Calu3 (cell line): ENCODE data around the gene C12orf43. TPM values are rescaled to one million over a fixed set of nuclear protein-coding genes. Genes with fewer than 3 reads are reported as not detected.

Source experiments
- BruUV-seq: library from RNA; stranded (reverse); fragments of 400-500 nt; replicated peaks from 2 replicates; lab custom pipeline; 2021; lab: Mats Ljungman, UMichigan
- CTCF ChIA-PET: fragments of 300-600 bp; sonication (Branson Sonifier 250); formaldehyde crosslinking; loops from one replicate; lab custom pipeline; 2022; ENCODE audit warnings: antibody characterized with exemption; lab: Charles Lee
- DNase-seq: peaks from one replicate; pipeline ENCODE4 v3.0.0; 2022
- H3K27ac Mint-ChIP-seq: one replicate; pipeline ENCODE4 v1.8.0; 2022; ENCODE audit warnings: mixed read lengths; ENCODE audit not compliant: unreplicated experiment
- H3K27me3 Mint-ChIP-seq: one replicate; pipeline ENCODE4 v1.8.0; 2022; ENCODE audit warnings: mixed read lengths; ENCODE audit not compliant: unreplicated experiment
- H3K36me3 Mint-ChIP-seq: one replicate; pipeline ENCODE4 v1.8.0; 2022; ENCODE audit warnings: mild to moderate bottlenecking, moderate library complexity, mixed read lengths; ENCODE audit not compliant: insufficient read depth, unreplicated experiment
- H3K4me1 Mint-ChIP-seq: one replicate; pipeline ENCODE4 v1.8.0; 2022; ENCODE audit warnings: mild to moderate bottlenecking, low read depth, mixed read lengths; ENCODE audit not compliant: unreplicated experiment
- H3K4me3 Mint-ChIP-seq: one replicate; pipeline ENCODE4 v1.8.0; 2022; ENCODE audit warnings: mild to moderate bottlenecking, low read depth, moderate library complexity, mixed read lengths; ENCODE audit not compliant: unreplicated experiment
- H3K9me3 Mint-ChIP-seq: one replicate; pipeline ENCODE4 v1.8.0; 2022; ENCODE audit warnings: low read depth, mixed read lengths; ENCODE audit not compliant: unreplicated experiment
- intact Hi-C: fragments of 100-400 bp; cut with micrococcal nuclease; formaldehyde crosslinking; loops from one replicate; pipeline ENCODE4 v1.10.0; 2022; ENCODE audit not compliant: unreplicated experiment
- total RNA-seq: library from RNA; stranded (reverse); gene quantifications from 2 replicates; pipeline ENCODE4 v1.2.3, GENCODE V29; 2022
- TF ChIP-seq, protein P1 (sequence below): fragments of 200-600 bp; IDR thresholded peaks from one replicate; pipeline ENCODE4 v1.8.0; 2022; ENCODE audit warnings: antibody characterized with exemption; ENCODE audit not compliant: unreplicated experiment

The C12orf43 gene
- total RNA-seq, 1 experiment from 2014 or later, result 26.2 TPM

DNA sequence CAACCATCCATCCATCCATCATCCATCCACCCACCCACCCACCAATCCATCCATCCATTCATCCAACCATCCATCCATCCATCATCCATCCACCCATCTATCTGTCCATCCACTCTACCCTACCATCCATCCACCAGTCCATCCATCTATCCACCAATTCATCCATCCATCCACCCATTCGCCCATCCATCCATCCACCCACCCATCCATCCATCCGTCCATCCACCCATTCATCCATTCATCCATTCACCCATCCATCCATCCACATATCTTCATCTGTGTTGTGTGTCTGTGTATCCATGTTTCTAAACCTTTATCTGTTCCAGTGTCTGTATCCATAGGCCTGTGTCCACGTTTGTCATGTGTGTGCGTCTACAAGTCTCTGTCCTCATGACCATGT, 28.1 kb downstream of the C12orf43 start:
- Mint-ChIP-seq H3K4me1 (peaks cover 24% of the 10 kb centered on the region), H3K27me3 (no peaks in the 10 kb centered on the region), H3K36me3 (peaks cover 26% of the 10 kb centered on the region), H3K4me3 (no peak overlapping the region), H3K27ac (no peak overlapping the region), H3K9me3 (peaks cover 3% of the 10 kb centered on the region)
- no TSS peak for BruUV-seq
- CTCF ChIA-PET, result no interaction called here
- TF ChIP-seq, protein P1, sequence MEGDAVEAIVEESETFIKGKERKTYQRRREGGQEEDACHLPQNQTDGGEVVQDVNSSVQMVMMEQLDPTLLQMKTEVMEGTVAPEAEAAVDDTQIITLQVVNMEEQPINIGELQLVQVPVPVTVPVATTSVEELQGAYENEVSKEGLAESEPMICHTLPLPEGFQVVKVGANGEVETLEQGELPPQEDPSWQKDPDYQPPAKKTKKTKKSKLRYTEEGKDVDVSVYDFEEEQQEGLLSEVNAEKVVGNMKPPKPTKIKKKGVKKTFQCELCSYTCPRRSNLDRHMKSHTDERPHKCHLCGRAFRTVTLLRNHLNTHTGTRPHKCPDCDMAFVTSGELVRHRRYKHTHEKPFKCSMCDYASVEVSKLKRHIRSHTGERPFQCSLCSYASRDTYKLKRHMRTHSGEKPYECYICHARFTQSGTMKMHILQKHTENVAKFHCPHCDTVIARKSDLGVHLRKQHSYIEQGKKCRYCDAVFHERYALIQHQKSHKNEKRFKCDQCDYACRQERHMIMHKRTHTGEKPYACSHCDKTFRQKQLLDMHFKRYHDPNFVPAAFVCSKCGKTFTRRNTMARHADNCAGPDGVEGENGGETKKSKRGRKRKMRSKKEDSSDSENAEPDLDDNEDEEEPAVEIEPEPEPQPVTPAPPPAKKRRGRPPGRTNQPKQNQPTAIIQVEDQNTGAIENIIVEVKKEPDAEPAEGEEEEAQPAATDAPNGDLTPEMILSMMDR, result no peak
- intact Hi-C loops, result no loop called here
- DNase-seq, result no peak

DNA sequence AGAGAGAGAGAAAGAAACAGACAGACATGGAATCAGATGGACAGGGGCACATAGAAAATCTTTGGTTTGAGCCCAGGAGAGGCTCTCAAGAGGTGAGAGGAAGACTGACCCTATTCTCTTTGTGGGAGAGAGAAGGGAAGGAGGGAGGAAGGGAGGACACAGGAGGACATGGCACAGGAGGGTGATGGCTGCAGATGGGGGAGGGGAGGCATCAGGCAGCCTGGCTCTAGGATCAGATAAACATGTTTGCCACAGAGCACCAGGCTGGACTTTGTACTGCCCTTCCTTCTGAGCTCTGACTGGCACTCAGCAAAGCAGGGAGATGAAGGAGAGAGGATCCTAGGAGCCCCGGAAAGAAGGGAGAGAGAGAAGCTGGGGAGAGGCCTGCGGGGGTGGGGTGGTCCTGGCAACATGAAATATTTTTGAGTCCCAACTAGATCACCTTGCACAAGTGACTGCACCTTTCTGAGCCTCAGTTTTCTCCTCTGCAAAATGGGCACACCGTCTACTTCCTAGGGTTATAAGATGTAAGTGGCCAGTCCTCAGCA, 31.9 kb downstream of the C12orf43 start:
- Mint-ChIP-seq H3K4me3 (peak overlapping the region; percentile 24), H3K27ac (peak overlapping the region; percentile 51), H3K9me3 (peaks cover 3% of the 10 kb centered on the region), H3K27me3 (no peaks in the 10 kb centered on the region), H3K36me3 (peaks cover 49% of the 10 kb centered on the region), H3K4me1 (peaks cover 49% of the 10 kb centered on the region)
- no TSS peak for BruUV-seq
- TF ChIP-seq, protein P1, result no peak
- CTCF ChIA-PET, result interaction anchor here (0.7 to 1.4 kb wide), 6 partner anchors 9 to 324 kb away, joined by 3 to 9 read pairs (median 4); no protein-coding TSS in a partner anchor
- intact Hi-C loops, result no loop called here
- peak; percentile 76 for DNase-seq

DNA sequence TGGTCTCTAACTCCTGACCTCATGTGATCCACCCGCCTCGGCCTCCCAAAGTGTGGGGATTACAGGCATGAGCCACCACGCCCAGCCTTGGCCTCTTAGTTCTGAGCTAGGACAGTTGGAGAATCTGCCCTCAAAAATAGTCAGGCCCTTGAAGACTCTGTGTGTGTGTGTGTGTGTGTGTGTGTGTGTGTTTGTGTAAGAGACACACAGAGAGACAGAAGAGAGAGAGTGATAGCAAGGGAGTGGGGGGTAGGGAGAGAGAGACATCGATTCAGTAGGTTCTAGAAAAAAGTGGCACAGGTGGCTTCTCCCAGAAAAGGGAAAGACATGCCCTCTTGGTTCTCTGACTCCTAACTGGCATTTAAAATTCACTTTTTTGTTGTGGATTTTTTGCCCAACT, 32.5 kb downstream of the C12orf43 start:
- peak overlapping the region; percentile 51 for H3K27ac Mint-ChIP-seq

DNA sequence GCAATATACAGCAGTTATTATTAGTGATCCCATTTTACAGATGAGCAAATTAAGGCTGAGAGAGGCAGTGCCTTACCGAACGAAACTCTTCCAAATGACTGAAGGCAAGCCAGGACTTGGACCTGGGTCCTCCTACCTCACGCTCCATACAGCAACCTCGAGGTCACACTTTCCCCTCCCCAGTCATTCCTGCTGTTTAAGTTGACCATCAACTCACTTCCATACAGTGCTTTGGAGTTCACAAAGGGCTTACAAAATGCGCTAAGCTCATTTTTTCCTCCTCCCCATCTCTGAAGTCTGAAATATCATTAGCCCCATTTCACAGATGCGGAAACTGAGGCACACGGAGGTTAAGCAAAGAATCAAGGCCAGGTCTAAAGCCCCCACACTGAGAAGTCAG, 33.6 kb downstream of the C12orf43 start:
- H3K27me3 Mint-ChIP-seq, result no peaks in the 10 kb centered on the region
- CTCF ChIA-PET, result no interaction called here
- no peaks in the 10 kb centered on the region for H3K9me3 Mint-ChIP-seq

More for the DNA sequence above, 32.5 kb downstream of the C12orf43 start:
- CTCF ChIA-PET, result interaction anchor here (0.6 to 1.4 kb wide), 7 partner anchors 9 to 323 kb away, joined by 3 to 9 read pairs (median 3); no protein-coding TSS in a partner anchor
- Mint-ChIP-seq H3K4me1 (peaks cover 49% of the 10 kb centered on the region), H3K4me3 (peak overlapping the region; percentile 24), H3K9me3 (peaks cover 3% of the 10 kb centered on the region), H3K36me3 (peaks cover 49% of the 10 kb centered on the region), H3K27me3 (no peaks in the 10 kb centered on the region)
- BruUV-seq, result no TSS peak
- TF ChIP-seq, protein P1, result no peak
- intact Hi-C loops, result no loop called here
- no peak for DNase-seq

More for the DNA sequence above, 33.6 kb downstream of the C12orf43 start:
- no TSS peak for BruUV-seq
- TF ChIP-seq, protein P1, result no peak
- peak overlapping the region; percentile 51 for H3K27ac Mint-ChIP-seq
- H3K36me3 Mint-ChIP-seq, result peaks cover 52% of the 10 kb centered on the region
- peaks cover 57% of the 10 kb centered on the region for H3K4me1 Mint-ChIP-seq
- no peak for DNase-seq
- H3K4me3 Mint-ChIP-seq, result no peak overlapping the region
- intact Hi-C loops, result no loop called here
